GOT3 (cell line): ENCODE measurements around the gene RTN4RL1.
"Not testable (repeated sequence)": the region's sequence is repeated elsewhere in the genome, so short reads cannot be mapped to it uniquely, and the experiment has no call there.

Source experiments
- DNase-seq: peaks from one replicate; lab custom pipeline; 2025; ENCODE audit warnings: mixed read lengths; lab: John Stamatoyannopoulos, UW

The RTN4RL1 gene

GRCh38 chr17:1895479-1895878 lies 129.7 kb downstream of the RTN4RL1 start:
- DNase-seq = not testable (repeated sequence)

DNA sequence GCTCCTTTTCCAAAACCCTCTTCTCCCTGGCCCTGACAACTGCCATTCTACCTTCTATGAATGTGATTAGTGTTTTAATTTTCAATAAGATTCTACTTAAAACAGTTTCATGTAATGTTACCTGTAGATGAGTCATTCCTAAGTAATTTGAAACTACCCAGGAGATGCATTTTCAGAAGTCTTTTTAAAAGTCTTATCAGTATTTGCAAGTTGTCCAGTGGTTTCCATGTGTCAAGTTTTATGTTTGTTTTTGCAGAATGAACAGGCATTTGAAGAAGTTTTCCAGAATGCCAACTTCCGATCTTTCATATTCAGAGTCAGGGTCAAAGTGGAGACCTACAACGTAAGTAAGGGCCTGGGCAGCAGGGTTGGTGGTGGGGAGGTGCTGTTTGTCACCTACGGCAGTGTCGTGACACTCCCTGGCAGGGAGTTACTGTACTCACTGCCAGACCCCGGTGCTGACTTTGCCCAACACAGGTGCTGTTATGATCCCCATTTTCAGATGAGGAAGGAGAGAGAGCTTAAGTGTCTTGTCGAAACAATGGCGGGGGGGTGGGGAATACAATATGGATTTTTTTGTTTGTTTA lies 130.3 kb downstream of the RTN4RL1 start:
- no peak for DNase-seq

- DNase-seq = no peak
Measured at GRCh38 chr17:1890758-1891450, 134.2 kb downstream of the RTN4RL1 start.

GRCh38 chr17:1888741-1889140 lies 136.4 kb downstream of the RTN4RL1 start:
- DNase-seq = no peak
